CD14-positive monocyte (primary cell): ENCODE results near the gene SPRED3. TPM values are rescaled to one million over a fixed set of nuclear protein-coding genes. Genes with fewer than 3 reads are reported as not detected.

Source experiments
- DNase-seq, 3 donors: peaks; one replicate each; pipeline ENCODE4 v3.0.0-alpha.2; 2011 to 2022
- H2AFZ ChIP-seq: 2 replicates; pipeline ENCODE4 v1.6.0; 2012; ENCODE audit warnings: mild to moderate bottlenecking, low read depth, low read length, inconsistent platforms; ENCODE audit not compliant: insufficient read depth, poor library complexity, severe bottlenecking
- H3K27ac ChIP-seq, 2 donors: 1 replicate in 1 of 2; 2 replicates in 1 of 2; pipeline ENCODE4 v1.5.1; 2012 to 2013; ENCODE audit warnings: low read length in 2 of 2, control low read depth in 1 of 2, inconsistent platforms in 1 of 2, low read depth in 1 of 2, mild to moderate bottlenecking in 1 of 2
- H3K27me3 ChIP-seq, 2 donors: one replicate each; pipeline versions ENCODE4 v1.6.0 to v1.6.1; 2011 to 2013; ENCODE audit warnings: low read length in 2 of 2; ENCODE audit not compliant: control insufficient read depth in 2 of 2, insufficient read depth in 2 of 2
- H3K36me3 ChIP-seq, 2 donors: replicated peaks in 1 of 2; 1 replicate in 1 of 2; 2 replicates in 1 of 2; pipeline versions ENCODE4 v1.5.1 to v1.6.1; 2012 to 2013; ENCODE audit warnings: low read length in 2 of 2, control low read depth in 1 of 2, inconsistent platforms in 1 of 2, mild to moderate bottlenecking in 1 of 2; ENCODE audit not compliant: insufficient read depth in 2 of 2, control insufficient read depth in 1 of 2
- H3K4me1 ChIP-seq, 2 donors: 1 replicate in 1 of 2; 2 replicates in 1 of 2; pipeline versions ENCODE4 v1.5.1 to v1.6.1; 2012 to 2013; ENCODE audit warnings: low read length in 2 of 2, control low read depth in 1 of 2, inconsistent platforms in 1 of 2, mild to moderate bottlenecking in 1 of 2, moderate library complexity in 1 of 2; ENCODE audit not compliant: insufficient read depth in 2 of 2, control insufficient read depth in 1 of 2
- H3K4me2 ChIP-seq: replicated peaks from 2 replicates; pipeline ENCODE3; 2012; ENCODE audit warnings: low read length, moderate library complexity, mild to moderate bottlenecking; ENCODE audit not compliant: poor library complexity, severe bottlenecking; ENCODE audit errors: extremely low read depth
- H3K4me3 ChIP-seq, 3 experiments: fragments of 200-600 bp in 1 of 3; sonication (generic) in 1 of 3; replicated peaks in 1 of 3; 1 replicate in 2 of 3; 2 replicates in 1 of 3; pipeline ENCODE4 v1.5.1; 2011 to 2013; ENCODE audit warnings: low read length in 3 of 3, mild to moderate bottlenecking in 3 of 3, control low read depth in 2 of 3, low read depth in 2 of 3, inconsistent platforms in 1 of 3, moderate library complexity in 1 of 3
- H3K79me2 ChIP-seq: 2 replicates; pipeline ENCODE4 v1.6.0; 2012; ENCODE audit warnings: mild to moderate bottlenecking, control low read depth, inconsistent platforms, low read length, moderate library complexity; ENCODE audit not compliant: insufficient read depth
- H3K9ac ChIP-seq: 2 replicates; pipeline ENCODE4 v1.6.0; 2017; ENCODE audit warnings: low read length, mild to moderate bottlenecking; ENCODE audit not compliant: insufficient read depth, poor library complexity, severe bottlenecking
- H3K9me3 ChIP-seq, 2 donors: replicated peaks in 1 of 2; 1 replicate in 1 of 2; 2 replicates in 1 of 2; pipeline versions ENCODE4 v1.5.1 to v1.6.1; 2012 to 2013; ENCODE audit warnings: low read length in 2 of 2, control low read depth in 1 of 2; ENCODE audit not compliant: control insufficient read depth in 1 of 2, insufficient read depth in 1 of 2
- H4K20me1 ChIP-seq: 2 replicates; pipeline ENCODE4 v1.6.0; 2012; ENCODE audit warnings: mild to moderate bottlenecking, low read length, control low read depth, moderate library complexity; ENCODE audit not compliant: insufficient read depth
- H3K27ac Mint-ChIP-seq, 7 donors: one replicate each; pipeline ENCODE4 v1.8.0; 2020; ENCODE audit warnings: mild to moderate bottlenecking in 7 of 7, mixed read lengths in 7 of 7, moderate library complexity in 6 of 7, inconsistent platforms in 2 of 7
- H3K27me3 Mint-ChIP-seq, 3 donors: one replicate each; pipeline ENCODE4 v1.8.0; 2021 to 2022; ENCODE audit warnings: low read depth in 3 of 3, mild to moderate bottlenecking in 3 of 3, mixed read lengths in 3 of 3, moderate library complexity in 3 of 3, inconsistent platforms in 1 of 3
- H3K36me3 Mint-ChIP-seq, 2 donors: one replicate each; pipeline ENCODE4 v1.8.0; 2020; ENCODE audit warnings: mixed read lengths in 2 of 2, inconsistent platforms in 1 of 2, mild to moderate bottlenecking in 1 of 2
- H3K4me1 Mint-ChIP-seq: one replicate; pipeline ENCODE4 v1.8.0; 2020; ENCODE audit warnings: mild to moderate bottlenecking, mixed read lengths
- H3K4me3 Mint-ChIP-seq, 2 donors: one replicate each; pipeline ENCODE4 v1.8.0; 2020; ENCODE audit warnings: mild to moderate bottlenecking in 2 of 2, mixed read lengths in 2 of 2, moderate library complexity in 1 of 2
- H3K9me3 Mint-ChIP-seq, 7 donors: one replicate each; pipeline ENCODE4 v1.8.0; 2020 to 2022; ENCODE audit warnings: mixed read lengths in 7 of 7, mild to moderate bottlenecking in 6 of 7, moderate library complexity in 6 of 7, inconsistent platforms in 2 of 7
- WGBS: methylation state at CpG from one replicate; pipeline ENCODE4 v1.1.5; 2013; ENCODE audit warnings: missing lambda C conversion rate; ENCODE audit not compliant: insufficient coverage; 5-methylcytosine and 5-hydroxymethylcytosine counted together
- intact Hi-C, 2 donors: fragments of 100-400 bp; cut with micrococcal nuclease; formaldehyde crosslinking; loops; one replicate each; pipeline versions ENCODE4 v1.15.0 to v1.15.1; 2023
- polyA plus RNA-seq, 3 donors: library from polyadenylated mRNA; depleted of rRNA in 1 of 3; unstranded in 2 of 3; stranded (reverse) in 1 of 3; fragments of 300-500 nt in 2 of 3; fragments of >200 nt in 1 of 3; fragmentation: Illumina TruSeq in 2 of 3; gene quantifications; 1 replicate in 2 of 3; 2 replicates in 1 of 3; pipeline ENCODE4 v1.2.3, GENCODE V29; 2012 to 2021
- TF ChIP-seq, protein P1 (sequence below): fragments of 200-600 bp; IDR thresholded peaks from one replicate; pipeline ENCODE4 v1.8.0; 2022; ENCODE audit warnings: antibody characterized with exemption, mild to moderate bottlenecking

Gene SPRED3
- polyA plus RNA-seq, 3 donors: 0.33 TPM; not detected in 2

- Histone ChIP-seq H3K9me3 (no peaks in the 10 kb centered on the region), H3K27me3 (peaks cover 9 to 47% of the 10 kb centered on the region in 2 donors), H3K4me3 (no peak overlapping the region), H3K9ac (no peak overlapping the region), H2AFZ (no peak overlapping the region), H3K36me3 (peaks cover 43 to 57% of the 10 kb centered on the region in 2 donors), H3K4me2 (no peak overlapping the region), H4K20me1 (peaks cover 48% of the 10 kb centered on the region), H3K4me1 (peaks cover 32 to 39% of the 10 kb centered on the region in 2 donors), H3K79me2 (no peaks in the 10 kb centered on the region), H3K27ac (no peak overlapping the region)
- Mint-ChIP-seq H3K27ac (no peak overlapping the region), H3K9me3 (peaks cover 0 to 10% (median 3%) of the 10 kb centered on the region in 7 donors), H3K4me1 (peaks cover 25% of the 10 kb centered on the region), H3K4me3 (peak overlapping the region in 1 of 2 donors; percentile 62), H3K36me3 (peaks cover 58 to 59% of the 10 kb centered on the region in 2 donors), H3K27me3 (peaks cover 24 to 50% (median 33%) of the 10 kb centered on the region in 3 donors)
- no peak for DNase-seq
- TF ChIP-seq, protein P1, sequence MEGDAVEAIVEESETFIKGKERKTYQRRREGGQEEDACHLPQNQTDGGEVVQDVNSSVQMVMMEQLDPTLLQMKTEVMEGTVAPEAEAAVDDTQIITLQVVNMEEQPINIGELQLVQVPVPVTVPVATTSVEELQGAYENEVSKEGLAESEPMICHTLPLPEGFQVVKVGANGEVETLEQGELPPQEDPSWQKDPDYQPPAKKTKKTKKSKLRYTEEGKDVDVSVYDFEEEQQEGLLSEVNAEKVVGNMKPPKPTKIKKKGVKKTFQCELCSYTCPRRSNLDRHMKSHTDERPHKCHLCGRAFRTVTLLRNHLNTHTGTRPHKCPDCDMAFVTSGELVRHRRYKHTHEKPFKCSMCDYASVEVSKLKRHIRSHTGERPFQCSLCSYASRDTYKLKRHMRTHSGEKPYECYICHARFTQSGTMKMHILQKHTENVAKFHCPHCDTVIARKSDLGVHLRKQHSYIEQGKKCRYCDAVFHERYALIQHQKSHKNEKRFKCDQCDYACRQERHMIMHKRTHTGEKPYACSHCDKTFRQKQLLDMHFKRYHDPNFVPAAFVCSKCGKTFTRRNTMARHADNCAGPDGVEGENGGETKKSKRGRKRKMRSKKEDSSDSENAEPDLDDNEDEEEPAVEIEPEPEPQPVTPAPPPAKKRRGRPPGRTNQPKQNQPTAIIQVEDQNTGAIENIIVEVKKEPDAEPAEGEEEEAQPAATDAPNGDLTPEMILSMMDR: no peak
- intact Hi-C loops: no loop called here
- WGBS: 94% methylated on average over 9 of the region's 10 CpGs
Measured at GRCh38 chr19:38384209-38385027, 4.1 kb upstream of the SPRED3 start.

GRCh38 chr19:38385057-38385803 is 3.3 kb upstream of the SPRED3 start:
- peaks cover 37 to 49% of the 10 kb centered on the region in 2 donors for H3K36me3 ChIP-seq
- peaks cover 0 to 12% (median 3%) of the 10 kb centered on the region in 7 donors for H3K9me3 Mint-ChIP-seq
- TF ChIP-seq, protein P1: no peak
- H3K79me2 ChIP-seq: no peaks in the 10 kb centered on the region
- 87% methylated on average over 25 of the region's 40 CpGs for WGBS
- no peak overlapping the region for H2AFZ ChIP-seq
- intact Hi-C loops: no loop called here
- no peak overlapping the region for H3K4me3 ChIP-seq
- peak overlapping the region in 1 of 2 donors; percentile 79 for H3K4me3 Mint-ChIP-seq
- peaks cover 44% of the 10 kb centered on the region for H4K20me1 ChIP-seq
- peak overlapping the region in 1 of 7 donors; percentile 13 for H3K27ac Mint-ChIP-seq
- DNase-seq: no peak
- peaks cover 13 to 56% of the 10 kb centered on the region in 2 donors for H3K27me3 ChIP-seq
- H3K9ac ChIP-seq: no peak overlapping the region
- peaks cover 32 to 59% (median 41%) of the 10 kb centered on the region in 3 donors for H3K27me3 Mint-ChIP-seq
- H3K4me1 ChIP-seq: peaks cover 32 to 39% of the 10 kb centered on the region in 2 donors
- H3K36me3 Mint-ChIP-seq: peaks cover 49 to 55% of the 10 kb centered on the region in 2 donors
- peak overlapping the region; percentile 94 for H3K4me2 ChIP-seq
- no peaks in the 10 kb centered on the region for H3K9me3 ChIP-seq
- H3K27ac ChIP-seq: no peak overlapping the region
- H3K4me1 Mint-ChIP-seq: peaks cover 26% of the 10 kb centered on the region
